Neuron (in vitro differentiated cells): Measurements from ENCODE around the gene ZC3H15.
"Not testable (repeated sequence)": the region's sequence is repeated elsewhere in the genome, so short reads cannot be mapped to it uniquely, and the experiment has no call there.

ENCODE experiments used
- H2AFZ ChIP-seq: one replicate; pipeline ENCODE4 v1.6.1; 2013; ENCODE audit warnings: low read depth, mild to moderate bottlenecking, inconsistent platforms, low read length, moderate library complexity
- H3K27me3 ChIP-seq: one replicate; pipeline ENCODE4 v1.6.1; 2013; ENCODE audit warnings: low read length; ENCODE audit not compliant: insufficient read depth
- H3K36me3 ChIP-seq: one replicate; pipeline ENCODE4 v1.6.1; 2013; ENCODE audit warnings: low read length; ENCODE audit not compliant: insufficient read depth
- H3K4me1 ChIP-seq: one replicate; pipeline ENCODE4 v1.6.1; 2013; ENCODE audit warnings: low read length; ENCODE audit not compliant: insufficient read depth
- H3K4me3 ChIP-seq: 2 replicates; pipeline ENCODE4 v1.5.1; 2013; ENCODE audit warnings: mild to moderate bottlenecking, low read length, moderate library complexity
- H3K9me3 ChIP-seq: one replicate; pipeline ENCODE4 v1.6.1; 2013; ENCODE audit warnings: low read length

ZC3H15 gene

GRCh38 chr2:186508263-186508662 is 22.2 kb downstream of the ZC3H15 start:
- Histone ChIP-seq H3K4me3 (no peak overlapping the region), H2AFZ (no peak overlapping the region), H3K4me1 (no peaks in the 10 kb centered on the region), H3K36me3 (peaks cover 79% of the 10 kb centered on the region), H3K27me3 (no peaks in the 10 kb centered on the region), H3K9me3 (no peaks in the 10 kb centered on the region)

- Histone ChIP-seq H3K4me1 (no peaks in the 10 kb centered on the region), H3K9me3 (no peaks in the 10 kb centered on the region), H3K36me3 (peaks cover 52% of the 10 kb centered on the region), H2AFZ (no peak overlapping the region), H3K4me3 (no peak overlapping the region), H3K27me3 (no peaks in the 10 kb centered on the region)
These were observed 29.3 kb downstream of the ZC3H15 start for GRCh38 chr2:186515376-186515775.

GRCh38 chr2:186516396-186516795 is 30.3 kb downstream of the ZC3H15 start:
- Histone ChIP-seq H2AFZ (no peak overlapping the region), H3K36me3 (peaks cover 56% of the 10 kb centered on the region), H3K9me3 (no peaks in the 10 kb centered on the region), H3K4me3 (no peak overlapping the region), H3K4me1 (no peaks in the 10 kb centered on the region), H3K27me3 (no peaks in the 10 kb centered on the region)

- no peaks in the 10 kb centered on the region for H3K27me3 ChIP-seq
- H3K9me3 ChIP-seq: no peaks in the 10 kb centered on the region
- no peaks in the 10 kb centered on the region for H3K4me1 ChIP-seq
- H2AFZ ChIP-seq: no peak overlapping the region
- H3K4me3 ChIP-seq: no peak overlapping the region
- peaks cover 55% of the 10 kb centered on the region for H3K36me3 ChIP-seq
These were observed 31.0 kb downstream of the ZC3H15 start for GRCh38 chr2:186517090-186517489.

GRCh38 chr2:186518291-186518690 is 32.2 kb downstream of the ZC3H15 start:
- Histone ChIP-seq H2AFZ (no peak overlapping the region), H3K36me3 (peaks cover 45% of the 10 kb centered on the region), H3K4me3 (no peak overlapping the region), H3K4me1 (no peaks in the 10 kb centered on the region), H3K9me3 (no peaks in the 10 kb centered on the region), H3K27me3 (no peaks in the 10 kb centered on the region)

GRCh38 chr2:186518945-186519344 is 32.9 kb downstream of the ZC3H15 start:
- Histone ChIP-seq H3K4me1 (no peaks in the 10 kb centered on the region), H3K27me3 (no peaks in the 10 kb centered on the region), H3K9me3 (no peaks in the 10 kb centered on the region), H2AFZ (no peak overlapping the region), H3K36me3 (peaks cover 39% of the 10 kb centered on the region), H3K4me3 (no peak overlapping the region)

- H3K4me1 ChIP-seq, H3K9me3 ChIP-seq, H2AFZ ChIP-seq, H3K4me3 ChIP-seq, H3K27me3 ChIP-seq: not testable (repeated sequence)
- H3K36me3 ChIP-seq: peaks cover 30% of the 10 kb centered on the region
These were observed 35.6 kb downstream of the ZC3H15 start for GRCh38 chr2:186521570-186522153.

- Histone ChIP-seq H2AFZ (no peak overlapping the region), H3K4me3 (no peak overlapping the region), H3K4me1 (no peaks in the 10 kb centered on the region), H3K27me3 (no peaks in the 10 kb centered on the region), H3K9me3 (no peaks in the 10 kb centered on the region), H3K36me3 (peaks cover 23% of the 10 kb centered on the region)
These were observed 36.4 kb downstream of the ZC3H15 start for GRCh38 chr2:186522450-186522849.

- Histone ChIP-seq H3K27me3 (no peaks in the 10 kb centered on the region), H3K9me3 (no peaks in the 10 kb centered on the region), H2AFZ (no peak overlapping the region), H3K36me3 (peaks cover 21% of the 10 kb centered on the region), H3K4me1 (no peaks in the 10 kb centered on the region), H3K4me3 (no peak overlapping the region)
These were observed 37.7 kb downstream of the ZC3H15 start for GRCh38 chr2:186523791-186524190.

GRCh38 chr2:186526281-186526680 is 40.2 kb downstream of the ZC3H15 start:
- no peaks in the 10 kb centered on the region for H3K9me3 ChIP-seq
- H2AFZ ChIP-seq: no peak overlapping the region
- peaks cover 7% of the 10 kb centered on the region for H3K36me3 ChIP-seq
- H3K4me3 ChIP-seq: no peak overlapping the region
- no peaks in the 10 kb centered on the region for H3K27me3 ChIP-seq
- H3K4me1 ChIP-seq: no peaks in the 10 kb centered on the region

GRCh38 chr2:186530314-186530713 is 44.3 kb downstream of the ZC3H15 start:
- Histone ChIP-seq H3K36me3 (no peaks in the 10 kb centered on the region), H2AFZ (no peak overlapping the region), H3K4me1 (peaks cover 10% of the 10 kb centered on the region), H3K4me3 (no peak overlapping the region), H3K9me3 (no peaks in the 10 kb centered on the region), H3K27me3 (no peaks in the 10 kb centered on the region)

GRCh38 chr2:186531257-186531775 is 45.3 kb downstream of the ZC3H15 start:
- H3K4me1 ChIP-seq: peaks cover 10% of the 10 kb centered on the region
- no peaks in the 10 kb centered on the region for H3K36me3 ChIP-seq
- no peak overlapping the region for H3K4me3 ChIP-seq
- no peak overlapping the region for H2AFZ ChIP-seq
- H3K27me3 ChIP-seq: no peaks in the 10 kb centered on the region
- H3K9me3 ChIP-seq: no peaks in the 10 kb centered on the region

GRCh38 chr2:186532891-186533290 is 46.8 kb downstream of the ZC3H15 start:
- no peaks in the 10 kb centered on the region for H3K36me3 ChIP-seq
- H3K4me3 ChIP-seq: no peak overlapping the region
- no peaks in the 10 kb centered on the region for H3K27me3 ChIP-seq
- peaks cover 10% of the 10 kb centered on the region for H3K4me1 ChIP-seq
- H3K9me3 ChIP-seq: no peaks in the 10 kb centered on the region
- H2AFZ ChIP-seq: no peak overlapping the region

GRCh38 chr2:186533717-186534116 is 47.7 kb downstream of the ZC3H15 start:
- Histone ChIP-seq H3K4me1 (peaks cover 10% of the 10 kb centered on the region), H3K4me3 (no peak overlapping the region), H3K27me3 (no peaks in the 10 kb centered on the region), H2AFZ (no peak overlapping the region), H3K9me3 (no peaks in the 10 kb centered on the region), H3K36me3 (no peaks in the 10 kb centered on the region)
